ENCODE data around the gene GFY.

- TF ChIP-seq, protein P1, sequence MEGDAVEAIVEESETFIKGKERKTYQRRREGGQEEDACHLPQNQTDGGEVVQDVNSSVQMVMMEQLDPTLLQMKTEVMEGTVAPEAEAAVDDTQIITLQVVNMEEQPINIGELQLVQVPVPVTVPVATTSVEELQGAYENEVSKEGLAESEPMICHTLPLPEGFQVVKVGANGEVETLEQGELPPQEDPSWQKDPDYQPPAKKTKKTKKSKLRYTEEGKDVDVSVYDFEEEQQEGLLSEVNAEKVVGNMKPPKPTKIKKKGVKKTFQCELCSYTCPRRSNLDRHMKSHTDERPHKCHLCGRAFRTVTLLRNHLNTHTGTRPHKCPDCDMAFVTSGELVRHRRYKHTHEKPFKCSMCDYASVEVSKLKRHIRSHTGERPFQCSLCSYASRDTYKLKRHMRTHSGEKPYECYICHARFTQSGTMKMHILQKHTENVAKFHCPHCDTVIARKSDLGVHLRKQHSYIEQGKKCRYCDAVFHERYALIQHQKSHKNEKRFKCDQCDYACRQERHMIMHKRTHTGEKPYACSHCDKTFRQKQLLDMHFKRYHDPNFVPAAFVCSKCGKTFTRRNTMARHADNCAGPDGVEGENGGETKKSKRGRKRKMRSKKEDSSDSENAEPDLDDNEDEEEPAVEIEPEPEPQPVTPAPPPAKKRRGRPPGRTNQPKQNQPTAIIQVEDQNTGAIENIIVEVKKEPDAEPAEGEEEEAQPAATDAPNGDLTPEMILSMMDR (IDR thresholded peaks at IDR 0.05): no peak
- TF ChIP-seq POLR2A (IDR thresholded peaks at IDR 0.05) (no peak), POLR2AphosphoS5 (IDR thresholded peaks at IDR 0.05) (no peak)
Measured at GRCh38 chr19:49414256-49414655, 10.9 kb upstream of the GFY start.

Measured in breast epithelium (tissue), 3 donors.